K562 (cell line): Measurements from ENCODE around the gene PIK3C2G.

Source experiments
- BDP1 ChIP-seq: IDR thresholded peaks from 3 replicates; pipeline ENCODE4 v1.6.1; 2011; ENCODE audit not compliant: insufficient read length, insufficient read depth
- CTCF ChIP-seq, 3 experiments: IDR thresholded peaks in 2 of 3; conservative IDR thresholded peaks in 1 of 3; 2 replicates each; pipeline ENCODE4 v1.5.1; 2011 to 2012; ENCODE audit warnings: low read length in 3 of 3, mild to moderate bottlenecking in 3 of 3, control low read depth in 2 of 3, improper control_type of control experiment in 1 of 3, inconsistent platforms in 1 of 3, low read depth in 1 of 3, mixed read lengths in 1 of 3, moderate library complexity in 1 of 3; ENCODE audit not compliant: insufficient read depth in 2 of 3
- EZH2 ChIP-seq: IDR thresholded peaks from 2 replicates; pipeline ENCODE4 v1.6.1; 2012; ENCODE audit warnings: low read depth, mild to moderate bottlenecking, inconsistent platforms, low read length, borderline replicate concordance
- FOXK2 ChIP-seq, 2 experiments: fragments of 450-650 bp; IDR thresholded peaks in 1 of 2; conservative IDR thresholded peaks in 1 of 2; 2 replicates each; pipeline ENCODE4 v1.6.1; 2016; ENCODE audit warnings: low read depth in 2 of 2, mild to moderate bottlenecking in 1 of 2
- SIN3B ChIP-seq: fragments of 450-650 bp; IDR thresholded peaks from 2 replicates; pipeline ENCODE4 v1.6.1; 2017; ENCODE audit warnings: low read depth, mild to moderate bottlenecking, moderate library complexity
- SMC3 ChIP-seq: conservative IDR thresholded peaks from 2 replicates; pipeline ENCODE4 v1.6.1; 2011; ENCODE audit warnings: low read depth, low read length, improper control_type of control experiment; ENCODE audit not compliant: insufficient read depth
- SP1 ChIP-seq: sonication (generic); formaldehyde crosslinking; IDR thresholded peaks from 2 replicates; pipeline ENCODE4 v1.8.1; 2022; ENCODE audit warnings: mild to moderate bottlenecking, missing genetic modification reagents
- ZBTB17 ChIP-seq: fragments of 450-650 bp; formaldehyde crosslinking; IDR thresholded peaks from 2 replicates; pipeline ENCODE4 v1.4.0; 2020; ENCODE audit warnings: mild to moderate bottlenecking
- ZNF253 ChIP-seq: fragments of 250-450 bp; sonication (Bioruptor Pico); conservative IDR thresholded peaks from 2 replicates; pipeline ENCODE4 v1.6.1; 2021; ENCODE audit warnings: mild to moderate bottlenecking
- ZNF282 ChIP-seq: sonication (generic); formaldehyde crosslinking; IDR thresholded peaks from 2 replicates; pipeline ENCODE4 v1.8.1; 2023; ENCODE audit warnings: missing genetic modification reagents
- ZNF41 ChIP-seq: fragments of 250-450 bp; sonication (Bioruptor Pico); conservative IDR thresholded peaks from 2 replicates; pipeline ENCODE4 v1.4.0; 2020; ENCODE audit warnings: mild to moderate bottlenecking

GRCh38 chr12:18454330-18454729 lies 193.0 kb downstream of the PIK3C2G start:
- no peak for TF ChIP-seq BDP1
- no peak for TF ChIP-seq ZNF41
- TF ChIP-seq SMC3: no peak
- no peak for TF ChIP-seq CTCF (IDR thresholded peaks at IDR 0.05 in 2 of 3, conservative IDR thresholded peaks at IDR 0.05 in 1 of 3; ENCODE audit: insufficient read depth in 2 of 3, low read depth in 1 of 3, low read length in 3 of 3)
- no peak for TF ChIP-seq ZNF282 (CRISPR knock-in tag)
- TF ChIP-seq ZBTB17 (CRISPR knock-in tag): no peak
- TF ChIP-seq FOXK2 (conservative IDR thresholded peaks at IDR 0.05 in 1 of 2, IDR thresholded peaks at IDR 0.05 in 1 of 2; ENCODE audit: low read depth in 2 of 2): no peak
- no peak for TF ChIP-seq EZH2
- TF ChIP-seq ZNF253 (CRISPR knock-in tag): no peak
- no peak for TF ChIP-seq SIN3B
- TF ChIP-seq SP1 (CRISPR knock-in tag): no peak
